Vagina (tissue), 2 donors: ENCODE measurements around the gene OR4N2. TPM values are rescaled to one million over a fixed set of nuclear protein-coding genes. Genes with fewer than 3 reads are reported as not detected.
"Not testable (repeated sequence)": the region's sequence is repeated elsewhere in the genome, so short reads cannot be mapped to it uniquely, and the experiment has no call there.

Source experiments
- DNase-seq, 2 donors: peaks; one replicate each; pipeline ENCODE4 v3.0.0-alpha.2; 2017; ENCODE audit errors: extremely low spot score in 2 of 2
- H3K27ac ChIP-seq: fragments of 200-600 bp; sonication (generic); one replicate; pipeline ENCODE4 v1.5.1; 2019
- H3K27me3 ChIP-seq: fragments of 200-600 bp; sonication (generic); one replicate; pipeline ENCODE4 v1.5.1; 2019
- H3K36me3 ChIP-seq, 2 donors: fragments of 200-600 bp; sonication (generic); one replicate each; pipeline ENCODE4 v1.5.1; 2017 to 2019
- H3K4me1 ChIP-seq: fragments of 200-600 bp; sonication (generic); one replicate; pipeline ENCODE4 v1.5.1; 2019
- H3K4me3 ChIP-seq, 2 donors: fragments of 200-600 bp; sonication (generic); 1 replicate in 1 of 2; 2 replicates in 1 of 2; pipeline ENCODE4 v1.5.1; 2016 to 2019
- H3K9me3 ChIP-seq: fragments of 200-600 bp; sonication (generic); one replicate; pipeline ENCODE4 v1.5.1; 2019
- POLR2A ChIP-seq, 2 donors: fragments of 450-650 bp; IDR thresholded peaks; one replicate each; pipeline ENCODE4 v1.6.1; 2017; ENCODE audit warnings: antibody characterized with exemption in 2 of 2, mild to moderate bottlenecking in 2 of 2, moderate library complexity in 2 of 2
- POLR2AphosphoS5 ChIP-seq, 2 donors: sonication (generic); formaldehyde crosslinking; IDR thresholded peaks; one replicate each; pipeline ENCODE4 v1.9.0; 2017; ENCODE audit warnings: antibody characterized with exemption in 2 of 2, mild to moderate bottlenecking in 2 of 2, low read depth in 1 of 2; ENCODE audit not compliant: insufficient read depth in 1 of 2
- intact Hi-C: fragments of 100-400 bp; cut with DNase I; formaldehyde crosslinking; loops from one replicate; pipeline ENCODE4 v1.15.1; 2023
- total RNA-seq: library from RNA; depleted of rRNA; stranded (reverse); fragments of >200 nt; gene quantifications from one replicate; pipeline ENCODE4 v1.2.3, GENCODE V29; 2016
- TF ChIP-seq, protein P1 (sequence below), 3 experiments: fragments of 450-650 bp in 2 of 3; fragments of 200-600 bp in 1 of 3; sonication (generic) in 1 of 3; IDR thresholded peaks; one replicate each; pipeline ENCODE4 v1.5.1; 2017 to 2019; ENCODE audit warnings: antibody characterized with exemption in 3 of 3, mild to moderate bottlenecking in 2 of 3, moderate library complexity in 2 of 3

Gene OR4N2
- total RNA-seq, 1 donor from 2014 or later: not detected

DNA sequence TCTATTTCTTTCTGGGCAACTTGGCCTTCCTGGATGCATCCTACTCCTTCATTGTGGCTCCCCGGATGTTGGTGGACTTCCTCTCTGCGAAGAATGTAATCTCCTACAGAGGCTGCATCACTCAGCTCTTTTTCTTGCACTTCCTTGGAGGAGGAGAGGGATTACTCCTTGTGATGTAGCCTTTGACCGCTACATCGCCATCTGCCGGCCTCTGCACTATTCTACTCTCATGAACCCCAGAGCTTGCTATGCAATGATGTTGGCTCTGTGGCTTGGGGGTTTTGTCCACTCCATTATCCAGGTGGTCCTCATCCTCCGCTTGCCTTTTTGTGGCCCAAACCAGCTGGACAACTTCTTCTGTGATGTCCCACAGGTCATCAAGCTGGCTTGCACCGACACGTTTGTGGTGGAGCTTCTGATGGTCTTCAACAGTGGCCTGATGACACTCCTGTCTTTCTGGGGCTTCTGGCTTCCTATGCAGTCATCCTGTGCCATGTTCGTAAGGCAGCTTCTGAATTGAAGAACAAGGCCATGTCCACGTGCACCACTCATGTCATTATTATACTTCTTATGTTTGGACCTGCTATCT is 7.0 kb upstream of the OR4N2 start:
- DNase-seq, H3K4me3 ChIP-seq, H3K4me1 ChIP-seq, intact Hi-C loops, H3K27ac ChIP-seq, H3K9me3 ChIP-seq, H3K36me3 ChIP-seq, H3K27me3 ChIP-seq: not testable (repeated sequence)

- TF ChIP-seq POLR2A (IDR thresholded peaks at IDR 0.05) (no peak), POLR2AphosphoS5 (IDR thresholded peaks at IDR 0.05; ENCODE audit: insufficient read depth in 1 of 2, low read depth in 1 of 2) (no peak)
- TF ChIP-seq, protein P1, sequence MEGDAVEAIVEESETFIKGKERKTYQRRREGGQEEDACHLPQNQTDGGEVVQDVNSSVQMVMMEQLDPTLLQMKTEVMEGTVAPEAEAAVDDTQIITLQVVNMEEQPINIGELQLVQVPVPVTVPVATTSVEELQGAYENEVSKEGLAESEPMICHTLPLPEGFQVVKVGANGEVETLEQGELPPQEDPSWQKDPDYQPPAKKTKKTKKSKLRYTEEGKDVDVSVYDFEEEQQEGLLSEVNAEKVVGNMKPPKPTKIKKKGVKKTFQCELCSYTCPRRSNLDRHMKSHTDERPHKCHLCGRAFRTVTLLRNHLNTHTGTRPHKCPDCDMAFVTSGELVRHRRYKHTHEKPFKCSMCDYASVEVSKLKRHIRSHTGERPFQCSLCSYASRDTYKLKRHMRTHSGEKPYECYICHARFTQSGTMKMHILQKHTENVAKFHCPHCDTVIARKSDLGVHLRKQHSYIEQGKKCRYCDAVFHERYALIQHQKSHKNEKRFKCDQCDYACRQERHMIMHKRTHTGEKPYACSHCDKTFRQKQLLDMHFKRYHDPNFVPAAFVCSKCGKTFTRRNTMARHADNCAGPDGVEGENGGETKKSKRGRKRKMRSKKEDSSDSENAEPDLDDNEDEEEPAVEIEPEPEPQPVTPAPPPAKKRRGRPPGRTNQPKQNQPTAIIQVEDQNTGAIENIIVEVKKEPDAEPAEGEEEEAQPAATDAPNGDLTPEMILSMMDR (IDR thresholded peaks at IDR 0.05): no peak
- intact Hi-C loops: no loop called here
- H3K27me3 ChIP-seq: no peaks in the 10 kb centered on the region
- H3K4me1 ChIP-seq: no peaks in the 10 kb centered on the region
- H3K9me3 ChIP-seq: no peaks in the 10 kb centered on the region
- H3K27ac ChIP-seq: no peak overlapping the region
- DNase-seq: no peak
- no peaks in the 10 kb centered on the region for H3K36me3 ChIP-seq
- H3K4me3 ChIP-seq: no peak overlapping the region
Measured at GRCh38 chr14:19799880-19800279, 3.7 kb upstream of the OR4N2 start.

- intact Hi-C loops: no loop called here
- H3K4me1 ChIP-seq: no peaks in the 10 kb centered on the region
- H3K9me3 ChIP-seq: no peaks in the 10 kb centered on the region
- no peaks in the 10 kb centered on the region for H3K27me3 ChIP-seq
- no peaks in the 10 kb centered on the region for H3K36me3 ChIP-seq
- no peak for DNase-seq
- TF ChIP-seq POLR2AphosphoS5 (IDR thresholded peaks at IDR 0.05; ENCODE audit: insufficient read depth in 1 of 2, low read depth in 1 of 2) (no peak), POLR2A (IDR thresholded peaks at IDR 0.05) (no peak)
- TF ChIP-seq, protein P1 (IDR thresholded peaks at IDR 0.05): no peak
- no peak overlapping the region for H3K27ac ChIP-seq
- no peak overlapping the region for H3K4me3 ChIP-seq
Measured at GRCh38 chr14:19800282-19801117, 3.1 kb upstream of the OR4N2 start.

DNA sequence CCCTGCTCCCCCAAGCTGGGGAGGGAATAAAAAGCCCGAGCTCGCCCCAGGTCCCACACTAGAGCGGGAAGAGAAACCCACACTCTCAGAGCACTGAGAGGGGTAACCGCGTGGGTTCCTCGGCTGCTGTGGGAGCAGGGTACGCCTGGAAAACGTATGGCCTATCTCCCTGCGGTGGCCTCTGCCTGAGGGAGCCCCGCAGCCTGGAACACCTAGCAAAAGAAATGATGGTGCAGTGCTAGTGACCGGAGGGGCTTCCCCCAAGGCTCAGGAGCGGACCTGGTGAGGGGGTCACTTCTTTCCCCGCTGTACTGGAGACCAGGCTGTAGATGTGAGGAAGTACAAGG is 2.5 kb upstream of the OR4N2 start:
- H3K4me3 ChIP-seq: no peak overlapping the region
- no peaks in the 10 kb centered on the region for H3K9me3 ChIP-seq
- no peaks in the 10 kb centered on the region for H3K27me3 ChIP-seq
- no peaks in the 10 kb centered on the region for H3K36me3 ChIP-seq
- no peak for TF ChIP-seq POLR2A (IDR thresholded peaks at IDR 0.05)
- TF ChIP-seq POLR2AphosphoS5 (IDR thresholded peaks at IDR 0.05; ENCODE audit: insufficient read depth in 1 of 2, low read depth in 1 of 2): no peak
- TF ChIP-seq, protein P1 (IDR thresholded peaks at IDR 0.05): no peak
- intact Hi-C loops: no loop called here
- no peak overlapping the region for H3K27ac ChIP-seq
- DNase-seq: no peak
- no peaks in the 10 kb centered on the region for H3K4me1 ChIP-seq

DNA sequence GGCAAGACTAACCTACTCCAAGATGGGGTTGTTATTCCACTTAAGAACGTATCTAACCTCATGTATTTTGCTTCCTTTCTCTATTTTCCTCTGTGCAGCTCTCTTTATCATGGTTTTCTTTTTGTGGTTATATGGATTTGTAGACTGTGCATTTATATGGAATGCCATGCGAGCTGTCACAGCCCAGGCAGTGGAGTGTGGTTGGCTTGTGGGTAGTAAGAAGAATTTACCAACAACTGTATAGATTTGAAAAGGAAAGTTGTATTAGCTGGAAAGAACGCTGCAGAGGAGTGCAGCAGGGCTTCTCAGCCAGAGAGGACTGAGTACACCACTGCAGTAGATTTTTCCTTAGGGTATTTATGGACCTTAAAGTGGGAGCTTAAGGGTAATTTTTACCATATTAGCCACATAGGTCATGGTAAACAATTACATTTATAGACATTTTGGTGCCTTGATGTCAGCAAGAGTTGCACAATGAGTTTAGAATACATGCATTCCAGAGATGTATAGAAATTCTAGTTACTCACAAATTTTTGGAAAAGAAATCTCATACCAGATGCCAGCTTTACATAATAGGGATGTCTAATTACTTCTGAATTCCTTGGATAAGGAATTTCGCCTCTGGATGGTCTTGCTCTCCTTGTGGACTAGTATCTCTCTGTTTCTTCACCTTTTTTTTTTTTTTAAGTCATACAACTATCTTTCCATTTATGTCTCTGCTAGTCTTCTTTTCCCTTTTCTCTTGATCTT is 9.8 kb downstream of the OR4N2 start:
- H3K4me1 ChIP-seq, H3K36me3 ChIP-seq, H3K9me3 ChIP-seq, H3K4me3 ChIP-seq, intact Hi-C loops, H3K27ac ChIP-seq, H3K27me3 ChIP-seq, DNase-seq: not testable (repeated sequence)

DNA sequence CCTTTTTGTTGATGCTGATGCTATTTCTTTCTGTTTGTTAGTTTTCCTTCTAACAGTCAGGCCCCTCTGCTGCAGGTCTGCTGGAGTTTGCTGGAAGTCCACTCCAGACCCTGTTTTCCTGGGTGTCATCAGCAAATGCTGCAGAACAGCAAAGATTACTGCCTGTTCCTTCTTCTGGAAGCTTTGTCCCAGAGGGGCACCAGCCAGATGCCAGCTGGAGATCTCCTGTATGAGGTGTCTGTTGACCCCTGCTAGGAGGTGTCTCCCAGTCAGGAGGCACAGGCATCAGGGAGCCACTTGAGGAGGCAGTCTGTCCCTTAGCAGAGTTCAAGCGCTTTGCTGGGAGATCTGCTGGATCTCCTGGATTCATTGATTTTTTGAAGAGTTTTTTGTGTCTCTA is 16.3 kb downstream of the OR4N2 start:
- H3K9me3 ChIP-seq, intact Hi-C loops, H3K4me3 ChIP-seq, DNase-seq, H3K27ac ChIP-seq, H3K36me3 ChIP-seq, H3K4me1 ChIP-seq, H3K27me3 ChIP-seq: not testable (repeated sequence)

DNA sequence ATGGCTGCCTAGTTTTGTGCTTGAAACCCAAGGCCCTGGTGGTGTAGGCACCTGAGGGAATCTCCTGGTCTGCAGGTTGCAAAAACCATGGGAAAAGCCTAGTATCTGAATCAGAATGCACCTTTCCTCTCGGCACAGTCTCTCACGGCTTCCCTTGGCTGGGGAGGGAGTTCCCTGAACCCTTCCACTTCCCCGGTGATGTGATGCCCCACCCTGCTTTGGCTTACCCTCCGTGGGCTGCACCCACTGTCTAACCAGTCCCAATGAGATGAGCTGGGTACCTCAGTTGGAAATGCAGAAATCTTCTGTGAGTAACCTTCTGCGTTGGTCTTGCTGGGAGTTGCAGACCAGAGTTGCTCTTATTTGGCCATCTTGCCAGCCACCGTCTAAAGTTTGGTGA is 17.4 kb downstream of the OR4N2 start:
- H3K9me3 ChIP-seq, H3K27me3 ChIP-seq, DNase-seq, H3K4me1 ChIP-seq, H3K4me3 ChIP-seq, H3K27ac ChIP-seq, H3K36me3 ChIP-seq, intact Hi-C loops: not testable (repeated sequence)
